Retina (tissue), 1 donor: Measurements from ENCODE around the gene ADGRG3.
"Not testable (repeated sequence)": the region's sequence is repeated elsewhere in the genome, so short reads cannot be mapped to it uniquely, and the experiment has no call there.

Experiments used
- DNase-seq: peaks from one replicate; pipeline ENCODE4 v3.0.0-alpha.2; 2016

ADGRG3 gene

DNA sequence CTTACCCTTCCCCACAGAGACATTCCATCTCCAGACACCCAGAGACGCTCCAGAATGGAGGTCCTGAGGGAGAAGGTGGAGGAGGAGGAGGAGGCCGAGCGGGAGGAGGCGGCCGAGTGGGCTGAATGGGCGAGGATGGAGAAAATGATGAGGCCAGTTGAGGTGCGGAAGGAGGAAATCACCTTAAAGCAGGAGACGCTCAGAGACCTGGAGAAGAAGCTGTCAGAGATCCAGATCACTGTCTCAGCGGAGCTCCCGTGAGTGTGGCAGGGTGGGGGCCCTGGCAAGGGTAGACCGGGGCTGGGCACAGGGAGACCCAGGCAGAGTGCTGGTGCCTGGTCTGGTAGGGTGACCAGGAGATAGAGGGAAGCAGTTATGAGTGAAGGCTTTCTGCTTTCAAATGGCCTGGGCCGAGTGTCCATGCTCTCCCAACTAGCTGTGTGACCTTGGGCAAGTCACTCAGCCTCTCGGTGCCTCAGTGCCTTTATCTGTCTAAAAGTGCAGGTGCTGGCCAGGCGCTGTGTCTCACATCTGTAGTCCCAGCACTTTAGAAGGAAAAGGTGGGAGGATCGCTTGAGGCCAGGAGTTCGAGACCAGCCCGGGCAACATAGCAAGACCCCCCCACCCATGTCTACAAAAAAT is 29.9 kb downstream of the ADGRG3 start:
- DNase-seq: no peak

DNA sequence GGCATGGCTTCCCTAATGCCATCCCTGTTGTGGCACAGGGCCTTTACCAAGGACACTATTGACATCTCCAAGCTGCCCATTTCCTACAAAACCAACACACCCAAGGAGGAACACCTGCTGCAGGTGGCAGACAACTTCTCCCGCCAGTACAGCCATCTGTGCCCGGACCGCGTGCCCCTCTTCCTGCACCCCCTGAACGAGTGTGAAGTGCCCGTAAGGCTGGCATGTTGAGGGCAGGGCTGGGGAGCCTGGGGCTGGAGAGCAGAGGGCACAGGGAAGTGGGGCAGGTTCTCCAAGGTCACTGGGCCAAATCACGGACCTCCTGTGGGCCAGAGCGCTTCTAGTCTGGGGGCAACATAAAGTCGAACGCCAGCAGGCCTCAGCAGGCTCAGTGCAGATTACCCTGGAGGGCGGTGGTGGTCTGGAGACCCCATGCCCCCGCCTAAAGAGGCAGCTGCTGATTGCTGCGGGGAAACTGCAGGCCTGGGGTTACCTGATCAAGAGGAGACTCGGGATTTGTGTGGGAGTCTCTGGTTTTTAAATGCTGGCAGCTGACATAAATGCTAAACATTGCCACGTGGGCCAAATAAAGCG is 30.8 kb downstream of the ADGRG3 start:
- no peak for DNase-seq

DNA sequence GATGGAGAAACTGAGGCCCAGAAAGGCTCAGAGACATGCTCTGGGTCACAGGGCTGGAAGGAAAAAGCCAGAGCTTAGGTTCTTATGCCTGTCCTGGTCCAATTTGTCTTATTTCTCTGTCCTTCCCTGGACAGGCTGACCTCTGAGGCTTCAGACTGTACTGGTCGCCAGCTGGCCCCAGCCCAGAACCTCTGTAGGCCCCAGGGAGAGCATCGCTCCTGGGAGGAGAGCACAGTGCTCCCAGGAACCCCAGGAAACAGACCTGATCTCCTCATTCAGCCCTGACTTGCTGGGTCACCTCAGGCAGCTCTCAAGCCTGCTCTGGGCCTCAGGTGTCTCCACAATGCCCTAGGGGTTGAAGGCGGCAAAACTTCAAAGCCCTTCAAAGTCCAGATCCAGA is 31.4 kb downstream of the ADGRG3 start:
- no peak for DNase-seq

DNA sequence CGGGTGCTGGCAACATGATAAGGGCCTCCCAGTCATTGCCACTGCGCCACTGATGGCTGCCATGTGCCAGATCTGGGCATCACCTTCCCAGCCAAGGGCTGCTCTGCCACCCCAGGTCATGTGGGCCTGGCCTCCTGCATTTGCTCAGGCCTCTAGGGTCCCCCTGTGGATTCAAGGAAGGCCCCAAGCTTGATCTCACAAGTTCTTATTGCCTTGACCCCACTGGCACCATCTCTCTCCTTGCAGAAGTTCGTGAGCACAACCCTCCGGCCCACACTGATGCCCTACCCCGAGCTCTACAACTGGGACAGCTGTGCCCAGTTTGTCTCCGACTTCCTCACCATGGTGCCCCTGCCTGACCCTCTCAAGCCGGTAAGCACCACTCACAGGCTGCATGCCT is 31.8 kb downstream of the ADGRG3 start:
- DNase-seq: no peak

DNA sequence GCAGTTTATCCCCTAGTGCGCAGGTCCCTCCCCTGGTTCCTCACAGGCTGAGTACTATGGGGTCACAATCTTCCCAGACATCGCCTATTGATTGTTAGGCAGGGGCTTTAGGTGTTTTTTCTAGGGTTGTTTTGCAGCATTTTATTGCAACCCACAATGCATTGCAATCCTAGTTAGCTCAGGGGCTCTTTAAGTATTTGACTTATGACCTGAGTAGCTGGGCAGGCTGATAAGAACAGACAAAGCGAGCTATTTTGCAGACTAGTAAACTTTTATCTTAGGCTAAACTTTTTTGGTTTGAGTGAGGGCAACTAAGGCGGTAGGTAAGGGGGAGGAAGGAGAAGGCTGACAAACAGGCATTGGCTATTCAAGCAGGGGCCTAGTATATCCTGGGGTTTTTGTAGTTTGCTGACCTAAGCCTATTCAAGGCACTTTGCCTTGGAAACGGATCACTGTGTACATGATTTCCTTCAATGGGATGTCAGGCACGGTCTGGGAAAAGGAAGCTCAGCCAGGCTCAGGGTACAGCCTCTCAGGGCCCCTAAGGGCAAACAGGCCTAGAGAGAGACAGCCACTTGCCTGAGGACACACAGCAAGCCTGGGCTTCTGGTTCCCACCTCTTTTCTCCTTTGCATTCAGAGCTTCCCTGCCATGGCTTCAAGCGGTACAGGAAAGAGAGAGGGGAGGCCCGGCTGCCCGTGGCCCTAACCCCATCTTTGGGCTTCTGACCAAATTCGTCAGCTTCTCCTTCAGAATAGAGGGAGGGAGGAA is 32.9 kb downstream of the ADGRG3 start:
- no peak for DNase-seq

DNA sequence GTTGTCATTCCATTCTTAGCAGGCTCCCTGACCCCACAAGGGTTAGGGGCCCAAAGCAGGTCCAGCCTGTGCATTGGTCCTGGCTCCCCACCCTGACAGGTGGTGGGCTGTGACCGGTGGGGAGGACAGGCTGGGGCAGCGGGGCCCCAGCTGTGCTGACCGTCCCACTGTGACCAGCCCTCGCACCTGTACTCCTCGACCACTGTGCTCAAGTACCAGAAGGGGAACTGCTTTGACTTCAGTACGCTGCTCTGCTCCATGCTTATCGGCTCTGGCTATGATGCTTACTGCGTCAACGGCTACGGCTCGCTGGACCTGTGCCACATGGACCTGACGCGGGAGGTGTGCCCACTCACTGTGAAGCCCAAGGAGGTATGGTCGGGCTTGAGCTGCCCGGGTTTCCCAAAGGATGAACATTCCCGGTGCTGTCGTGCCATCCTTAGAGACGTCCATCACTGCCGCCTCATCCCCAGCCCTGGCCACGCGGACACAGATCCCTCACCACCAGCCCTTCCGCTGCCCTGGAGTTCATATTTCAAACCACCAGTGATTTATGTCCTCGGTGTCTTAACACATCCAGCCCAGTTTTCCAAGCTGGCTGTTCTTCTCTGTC is 33.8 kb downstream of the ADGRG3 start:
- DNase-seq: no peak

DNA sequence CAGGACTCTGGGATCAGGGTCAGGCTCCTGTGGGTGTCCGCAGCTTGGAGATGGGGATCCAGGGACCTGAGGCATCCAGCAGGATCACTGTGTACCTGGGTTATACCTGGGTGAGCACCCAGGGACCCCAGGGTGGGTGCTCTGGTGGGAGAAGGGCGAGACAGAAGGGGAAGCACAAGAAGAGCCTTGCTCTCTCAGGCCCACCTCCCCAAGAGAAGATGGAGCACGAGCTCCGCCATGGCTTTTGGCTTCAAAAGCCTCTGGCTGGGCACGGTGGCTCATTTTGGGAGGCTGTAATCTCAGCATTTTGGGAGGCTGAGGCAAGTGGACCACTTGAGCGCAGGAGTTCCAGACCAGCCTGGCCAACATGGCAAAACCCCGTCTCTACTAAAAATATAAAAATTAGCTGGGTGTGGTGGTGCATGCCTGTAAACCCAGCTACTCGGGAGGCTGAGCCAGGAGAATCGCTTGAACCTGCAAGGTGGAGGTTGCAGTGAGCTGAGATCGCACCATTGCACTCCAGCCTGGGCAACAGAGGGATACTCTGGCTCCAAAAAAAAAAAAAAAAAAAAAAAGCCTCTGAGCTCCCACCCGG is 35.4 kb downstream of the ADGRG3 start:
- no peak for DNase-seq

DNA sequence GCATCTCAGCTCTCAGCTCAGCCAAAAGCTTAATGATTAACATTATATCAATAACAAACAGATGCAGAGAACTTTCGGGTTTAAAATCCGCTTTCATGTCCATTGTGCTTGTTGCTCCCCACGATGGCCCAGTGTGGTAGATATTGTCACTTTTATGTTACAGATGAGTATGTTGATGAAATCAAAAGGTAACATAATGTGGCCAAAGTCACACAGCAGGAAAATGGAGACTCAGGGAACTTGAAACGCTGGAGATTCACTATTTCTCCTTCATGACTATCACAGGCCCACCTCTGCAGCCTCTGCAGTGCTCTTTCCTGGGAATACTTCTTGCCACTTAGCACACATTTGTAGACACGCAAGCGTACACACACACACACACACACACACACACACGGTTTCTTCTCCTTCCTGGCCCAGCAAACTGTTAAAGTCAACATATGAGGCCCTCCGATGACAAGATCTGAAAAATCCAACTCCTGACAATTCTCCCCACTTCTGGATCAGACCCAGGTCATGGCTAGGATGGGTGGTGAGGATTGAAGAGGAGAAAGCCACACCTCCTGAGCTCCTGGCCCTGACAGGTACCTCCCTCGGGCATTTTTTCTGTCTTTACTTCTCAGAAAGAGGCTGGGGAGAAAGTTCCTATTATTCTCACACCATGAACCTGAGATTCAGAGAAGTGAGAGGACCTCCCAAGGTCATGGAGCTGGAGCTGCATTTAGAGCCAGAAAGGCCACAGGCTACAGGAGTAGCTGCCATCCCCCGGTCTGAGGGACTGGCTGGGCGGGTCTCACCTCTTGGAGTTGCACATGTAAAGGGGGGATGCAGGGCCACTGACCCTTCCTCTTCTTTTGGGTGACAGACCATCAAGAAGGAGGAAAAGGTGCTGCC is 36.2 kb downstream of the ADGRG3 start:
- no peak for DNase-seq

DNA sequence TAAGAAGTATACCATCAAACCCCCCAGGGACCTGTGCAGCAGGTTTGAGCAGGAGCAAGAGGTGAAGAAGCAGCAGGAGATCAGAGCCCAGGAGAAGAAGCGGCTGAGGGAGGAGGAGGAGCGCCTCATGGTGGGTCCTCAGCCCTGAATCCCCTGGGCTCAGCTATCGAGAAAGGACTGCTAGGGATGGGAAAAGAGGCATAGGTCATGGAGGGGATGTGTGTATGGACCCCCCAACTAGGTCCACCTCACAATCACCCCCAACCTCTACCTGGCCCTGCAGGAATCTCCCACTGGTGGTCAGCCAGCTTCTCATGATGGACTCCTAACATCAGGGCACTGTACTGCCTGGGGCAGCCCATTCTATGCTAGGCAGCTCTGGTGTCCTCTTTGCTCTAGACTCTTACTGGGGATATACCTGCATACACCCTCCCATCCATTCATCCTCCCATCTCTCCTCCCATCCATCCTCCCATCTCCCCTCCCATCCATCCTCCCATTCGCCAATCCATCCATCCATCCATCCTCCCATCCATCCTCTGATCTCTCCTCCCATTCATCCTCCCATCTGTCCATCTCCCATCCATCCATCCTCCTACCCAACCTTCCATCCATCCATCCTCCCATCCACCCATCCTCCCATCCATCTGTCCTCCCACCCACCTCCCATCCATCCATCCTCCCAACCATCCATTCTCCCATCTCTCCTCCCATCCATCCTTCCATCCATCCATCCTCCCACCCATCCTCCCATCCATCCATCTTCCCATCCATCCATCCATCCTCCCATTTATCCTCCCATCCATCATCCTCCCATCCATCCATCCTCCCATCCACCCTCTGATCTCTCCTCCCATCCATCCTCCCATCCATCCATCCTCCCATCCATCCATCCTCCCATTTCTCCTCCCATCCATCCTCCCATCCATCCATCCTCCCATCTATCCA is 37.1 kb downstream of the ADGRG3 start:
- no peak for DNase-seq

DNA sequence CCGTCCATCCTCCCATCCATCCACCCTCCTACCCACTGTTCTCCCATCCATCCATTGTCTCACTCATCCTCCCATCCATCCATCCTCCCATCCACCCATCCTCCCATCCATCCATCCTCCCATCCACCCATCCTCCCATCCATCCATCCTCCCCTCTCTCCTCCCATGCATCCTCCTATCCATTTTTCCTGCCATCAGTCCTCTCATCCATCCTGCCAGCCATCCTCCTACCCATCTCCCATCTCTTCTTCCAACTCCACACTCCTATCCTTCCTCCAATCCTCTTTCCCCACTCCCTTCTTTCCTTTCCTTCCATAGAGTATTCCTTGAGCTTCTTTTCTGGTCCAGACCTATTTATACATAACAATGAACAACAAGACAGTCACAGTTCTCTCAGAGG is 38.6 kb downstream of the ADGRG3 start:
- no peak for DNase-seq

DNA sequence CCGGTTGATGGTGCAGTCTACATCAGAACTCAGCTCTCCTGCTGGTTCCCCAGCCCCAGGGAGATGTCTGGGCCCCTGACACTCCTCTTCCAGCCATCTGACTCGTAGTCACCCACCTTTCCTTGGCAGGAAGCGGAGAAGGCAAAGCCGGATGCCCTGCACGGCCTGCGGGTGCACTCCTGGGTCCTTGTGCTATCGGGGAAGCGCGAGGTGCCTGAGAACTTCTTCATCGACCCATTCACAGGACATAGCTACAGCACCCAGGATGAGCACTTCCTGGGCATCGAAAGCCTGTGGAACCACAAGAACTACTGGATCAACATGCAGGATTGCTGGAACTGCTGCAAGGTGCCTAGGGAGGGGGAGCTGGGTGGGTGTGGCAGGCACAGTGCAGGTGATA is 39.2 kb downstream of the ADGRG3 start:
- DNase-seq: no peak

DNA sequence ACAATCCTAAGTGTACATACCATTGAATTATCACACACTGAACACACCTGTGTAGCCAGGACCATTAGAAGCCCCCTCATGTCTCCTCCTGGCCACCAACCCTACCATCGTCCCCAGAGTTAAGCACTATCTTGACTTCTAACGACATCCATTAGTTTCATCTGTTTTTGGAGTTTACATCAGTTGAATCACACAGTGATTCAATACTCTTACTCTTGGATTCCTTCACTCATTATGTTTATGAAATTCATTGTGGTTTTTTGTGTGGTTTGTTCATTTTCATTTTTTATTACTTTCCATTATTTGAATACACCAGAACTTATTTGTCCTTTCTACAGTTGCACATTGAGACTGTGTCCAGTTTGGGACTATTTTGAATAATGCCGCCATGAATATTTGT is 40.1 kb downstream of the ADGRG3 start:
- DNase-seq: no peak

DNA sequence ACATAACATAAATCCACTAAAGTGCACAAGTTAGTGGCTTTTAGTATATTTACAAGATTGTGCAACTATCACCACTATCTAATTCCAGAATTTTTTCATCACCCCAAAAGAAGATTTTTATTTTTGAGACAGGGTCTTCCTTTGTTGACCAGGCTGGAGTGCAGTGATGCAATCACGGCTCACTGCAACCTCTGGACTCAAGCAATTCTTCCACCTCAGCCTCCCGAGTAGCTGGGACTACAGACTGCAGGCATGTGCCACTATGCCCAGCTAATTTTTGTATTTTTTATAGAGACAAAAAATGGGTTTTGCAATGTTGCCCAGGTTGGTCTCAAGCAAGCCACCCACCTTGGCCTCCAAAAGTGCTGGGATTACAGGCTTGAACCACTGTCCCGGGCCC is 41.6 kb downstream of the ADGRG3 start:
- DNase-seq: no peak

DNA sequence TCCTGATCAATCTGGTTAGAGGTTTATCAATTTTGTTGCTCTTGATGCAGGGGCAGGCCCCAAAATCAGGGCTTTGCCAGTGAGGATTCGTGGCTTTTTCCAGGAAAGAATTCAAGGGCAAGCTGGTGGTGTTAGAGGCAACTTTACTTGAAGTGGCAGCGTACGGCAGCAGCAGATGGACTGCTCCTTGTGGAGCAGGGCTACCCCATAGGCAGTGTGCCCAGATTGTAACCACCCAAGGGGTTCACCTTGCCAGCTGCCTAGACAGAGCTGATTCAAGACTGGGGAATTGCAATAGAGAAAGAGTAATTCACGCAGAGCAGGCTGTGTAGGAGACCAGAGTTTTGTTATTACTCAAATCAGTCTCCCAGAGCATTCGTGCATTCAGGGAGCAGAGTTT is 43.2 kb downstream of the ADGRG3 start:
- no peak for DNase-seq

DNA sequence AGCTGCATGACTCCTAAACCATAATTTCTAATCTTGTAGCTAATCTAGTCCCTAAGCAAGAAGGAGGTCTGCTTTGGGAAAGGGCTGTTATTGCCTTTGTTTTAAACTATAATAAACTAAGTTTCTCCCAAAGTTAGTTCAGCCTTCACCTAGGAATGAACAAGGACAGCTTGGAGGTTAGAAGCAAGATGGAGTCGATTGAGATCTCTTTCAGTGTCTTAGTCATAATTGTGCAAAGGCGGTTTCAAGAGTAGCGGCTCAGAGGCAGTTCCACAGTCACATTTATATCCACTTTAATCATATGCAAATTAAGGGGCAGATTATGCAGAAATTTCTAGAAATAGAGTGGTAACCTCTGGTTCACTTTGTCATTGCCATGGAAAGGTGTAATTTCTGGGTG is 43.9 kb downstream of the ADGRG3 start:
- no peak for DNase-seq

DNA sequence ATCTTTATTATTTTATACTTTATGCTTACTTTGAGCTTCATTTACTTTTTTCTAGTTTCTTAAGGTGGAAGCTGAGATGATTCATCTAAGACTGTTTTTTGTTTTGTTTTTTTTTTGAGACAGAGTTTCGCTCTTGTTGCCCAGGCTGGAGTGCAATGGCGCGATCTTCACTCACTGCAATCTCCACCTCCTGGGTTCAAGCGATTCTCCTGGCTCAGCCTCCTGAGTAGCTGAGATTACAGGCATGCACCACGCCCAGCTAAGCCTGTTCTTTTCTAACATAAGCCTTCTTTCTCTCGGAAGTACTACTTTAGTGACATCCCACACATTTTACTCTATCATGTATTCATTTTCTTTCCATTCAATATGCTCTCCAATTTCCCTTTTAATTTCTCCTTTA is 44.5 kb downstream of the ADGRG3 start:
- not testable (repeated sequence) for DNase-seq

DNA sequence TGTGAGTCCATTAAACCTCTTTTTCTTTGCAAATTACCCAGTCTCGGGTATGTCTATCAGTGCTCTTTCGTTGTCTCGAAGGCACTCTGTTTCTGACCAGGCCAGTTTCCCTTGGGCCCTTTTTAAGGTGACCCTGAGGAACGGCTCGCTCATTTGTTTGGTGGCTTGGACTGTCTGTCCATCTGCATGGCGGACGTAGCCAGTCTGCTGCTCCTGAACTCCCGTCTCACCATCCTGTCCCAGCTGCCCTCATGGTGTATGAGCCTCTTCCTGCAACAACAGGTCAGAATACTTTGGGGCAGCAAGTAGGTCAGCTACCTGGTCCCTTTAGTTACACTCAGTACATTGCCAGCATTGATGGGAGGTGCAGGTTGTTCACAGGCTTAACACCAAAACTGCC is 45.5 kb downstream of the ADGRG3 start:
- DNase-seq: no peak

DNA sequence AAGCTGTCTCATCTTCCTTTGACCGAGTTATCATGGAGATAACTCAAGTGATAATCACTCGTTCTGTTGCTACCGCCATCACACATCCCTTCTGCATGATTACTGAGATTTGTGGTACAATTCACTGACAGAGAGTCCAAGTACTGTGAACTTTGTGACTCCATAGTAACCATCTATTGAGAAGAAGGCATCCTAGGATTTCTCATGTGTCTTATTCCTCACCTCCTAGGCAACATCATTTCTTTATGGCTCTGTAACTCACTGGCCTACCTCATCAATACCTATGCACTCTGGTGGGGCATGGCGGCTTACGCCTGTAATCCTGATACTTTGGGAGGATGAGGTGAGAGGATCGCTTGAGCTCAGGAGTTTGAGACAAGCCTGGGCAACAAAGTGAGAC is 45.9 kb downstream of the ADGRG3 start:
- DNase-seq: no peak

DNA sequence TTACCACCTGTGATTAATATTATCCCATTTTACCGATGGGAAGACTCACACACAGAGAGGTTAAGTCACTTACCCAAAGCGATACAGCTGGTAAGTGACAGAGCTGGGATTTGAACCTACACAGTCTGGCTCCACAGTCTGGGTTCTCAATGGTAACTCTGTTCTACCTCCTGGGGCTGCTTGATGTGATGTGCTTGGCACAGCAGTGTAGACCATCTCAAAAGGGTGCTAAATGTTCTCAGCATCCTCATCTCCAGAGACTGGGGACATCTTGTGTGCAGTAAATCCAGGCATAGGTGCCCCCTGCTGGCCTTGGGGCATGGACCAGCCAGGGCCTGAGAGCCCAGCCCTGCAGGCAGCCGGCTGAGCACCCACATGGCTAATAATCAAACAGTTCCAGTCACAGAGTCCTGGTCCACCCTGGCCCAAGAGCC is 52.1 kb downstream of the ADGRG3 start:
- no peak for DNase-seq

DNA sequence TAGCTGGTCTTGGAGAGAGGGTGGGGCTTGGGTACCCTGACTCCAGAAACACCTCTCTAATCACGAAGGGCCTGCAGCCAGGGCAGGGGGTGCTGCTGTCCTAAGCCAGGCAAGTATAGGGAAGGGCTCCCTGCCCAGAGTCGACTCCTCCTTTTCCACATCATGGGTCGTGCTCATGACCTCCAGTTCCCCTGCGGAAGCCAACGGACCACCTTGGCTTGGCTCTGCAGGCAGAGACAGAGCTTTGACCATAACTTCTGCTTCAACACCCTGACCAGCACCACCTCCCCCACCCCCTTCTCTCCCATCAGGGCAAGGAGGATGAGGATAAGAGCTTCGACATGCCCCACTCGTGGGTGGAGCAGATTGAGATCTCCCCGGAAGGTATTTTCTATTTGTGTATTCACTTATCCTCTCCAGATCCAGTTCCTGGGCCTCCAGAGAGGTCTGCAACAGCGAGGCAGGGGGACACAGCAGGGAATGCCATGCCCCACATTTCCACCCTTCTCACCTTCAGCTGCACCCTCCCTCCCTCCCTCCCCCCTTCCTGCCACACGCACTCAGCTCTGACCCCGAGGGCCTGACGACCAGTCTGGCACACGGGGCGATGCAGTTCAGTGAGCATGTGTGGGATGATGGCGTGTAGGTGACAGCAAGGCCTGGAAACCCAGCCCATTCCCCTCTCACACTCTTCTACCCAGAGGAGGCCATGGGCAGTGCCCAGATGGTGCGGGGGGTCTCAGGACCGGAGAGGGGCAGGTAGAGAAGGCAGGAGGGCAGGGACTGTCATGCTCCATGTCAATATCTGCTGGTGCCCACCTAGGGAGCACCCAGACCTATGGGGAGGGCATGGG is 53.5 kb downstream of the ADGRG3 start:
- DNase-seq: no peak

DNA sequence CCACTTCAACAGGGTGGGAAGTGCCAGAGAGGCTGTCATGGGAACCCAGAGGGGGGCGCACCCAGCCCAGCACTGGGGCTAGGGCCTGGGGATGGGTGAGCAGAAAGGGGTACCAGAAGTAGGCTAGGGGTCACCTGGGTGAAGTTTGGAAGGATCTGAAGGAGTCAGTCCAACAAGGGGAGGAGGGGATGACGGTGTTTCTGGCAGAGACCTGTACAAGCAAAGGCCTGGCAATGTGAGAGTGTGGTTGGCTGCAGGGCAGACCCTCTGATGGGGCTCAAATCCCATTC is 54.0 kb downstream of the ADGRG3 start:
- DNase-seq: no peak
